Measurements from ENCODE around the gene ARPC2.

- TF ChIP-seq SCMH1 (CRISPR knock-in tag; IDR thresholded peaks at IDR 0.05; ENCODE audit: borderline replicate concordance) (no peak), STAT6 (CRISPR knock-in tag; IDR thresholded peaks at IDR 0.05; ENCODE audit: borderline replicate concordance) (no peak), ZNF12 (CRISPR knock-in tag; IDR thresholded peaks at IDR 0.05) (no peak), REPIN1 (CRISPR knock-in tag; IDR thresholded peaks at IDR 0.05; ENCODE audit: borderline replicate concordance, low read depth) (no peak), RERE (CRISPR knock-in tag; IDR thresholded peaks at IDR 0.05; ENCODE audit: low read depth) (no peak), ZNF274 (CRISPR knock-in tag; IDR thresholded peaks at IDR 0.05) (no peak), TP53 (CRISPR knock-in tag; conservative IDR thresholded peaks at IDR 0.05) (no peak), TCF7 (IDR thresholded peaks at IDR 0.05; ENCODE audit: low read depth) (no peak), ZNF704 (CRISPR knock-in tag; IDR thresholded peaks at IDR 0.05; ENCODE audit: borderline replicate concordance) (no peak), ELF1 (CRISPR knock-in tag; IDR thresholded peaks at IDR 0.05) (no peak), RNF219 (CRISPR knock-in tag; IDR thresholded peaks at IDR 0.05) (no peak), RNF2 (conservative IDR thresholded peaks at IDR 0.05; ENCODE audit: low read depth) (no peak), CTCF (CRISPR knock-in tag; IDR thresholded peaks at IDR 0.05) (no peak)
Observed at GRCh38 chr2:218252509-218253231, 35.7 kb downstream of the ARPC2 start.
